ENCODE measurements around the gene CHKA.

CHKA gene

DNA sequence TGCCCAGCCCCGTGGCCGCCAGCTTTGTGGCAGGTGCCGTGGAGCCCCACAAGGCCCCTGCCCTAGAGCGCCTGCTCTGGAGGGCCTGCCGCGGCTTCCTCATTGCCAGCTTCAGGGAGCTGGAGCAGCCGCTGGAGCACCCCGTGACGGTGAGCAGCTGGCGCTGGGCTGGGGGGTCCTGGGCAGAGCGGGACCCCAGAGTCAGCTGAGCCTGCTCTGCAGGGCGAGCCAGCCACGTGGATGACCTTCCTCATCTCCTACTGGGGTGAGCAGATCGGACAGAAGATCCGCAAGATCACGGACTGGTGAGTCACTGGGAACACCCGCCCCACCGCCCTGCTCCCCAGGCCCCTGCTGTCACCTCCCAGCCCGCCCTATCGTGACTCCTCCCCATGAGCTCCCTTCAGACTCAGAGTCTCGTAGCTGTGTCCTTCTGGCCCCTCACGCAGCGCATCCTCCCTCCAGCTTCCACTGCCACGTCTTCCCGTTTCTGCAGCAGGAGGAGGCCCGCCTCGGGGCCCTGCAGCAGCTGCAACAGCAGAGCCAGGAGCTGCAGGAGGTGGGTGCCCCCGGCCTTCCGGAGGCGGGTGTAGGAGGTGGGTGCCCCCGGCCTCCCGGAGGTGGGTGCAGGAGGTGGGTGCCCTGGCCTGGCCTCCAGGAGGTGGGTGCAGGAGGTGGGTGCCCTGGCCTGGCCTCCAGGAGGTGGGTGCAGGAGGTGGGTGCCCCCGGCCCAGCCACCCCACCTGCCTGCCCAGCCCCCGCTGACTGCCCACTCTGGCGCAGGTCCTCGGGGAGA is 77.6 kb downstream of the CHKA start:
- peak; percentile 67 for DNase-seq

DNA sequence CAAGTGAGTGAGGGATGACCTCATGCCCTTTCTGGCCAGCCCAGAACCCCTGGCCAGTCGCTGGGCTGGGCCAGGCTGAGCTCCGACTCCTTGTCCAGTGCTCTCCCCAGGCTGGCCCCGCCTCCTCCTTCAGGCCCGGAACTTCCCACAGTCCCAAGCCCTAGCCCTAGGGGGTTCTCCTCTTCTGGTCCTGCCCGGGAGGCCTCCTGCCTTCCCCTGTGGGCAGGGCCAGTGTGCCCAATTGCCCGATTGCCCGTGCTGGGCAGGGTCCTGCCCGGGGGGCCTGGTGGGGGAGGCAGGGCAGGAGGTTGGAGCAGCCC is 78.2 kb downstream of the CHKA start:
- DNase-seq: peak; percentile 59

DNA sequence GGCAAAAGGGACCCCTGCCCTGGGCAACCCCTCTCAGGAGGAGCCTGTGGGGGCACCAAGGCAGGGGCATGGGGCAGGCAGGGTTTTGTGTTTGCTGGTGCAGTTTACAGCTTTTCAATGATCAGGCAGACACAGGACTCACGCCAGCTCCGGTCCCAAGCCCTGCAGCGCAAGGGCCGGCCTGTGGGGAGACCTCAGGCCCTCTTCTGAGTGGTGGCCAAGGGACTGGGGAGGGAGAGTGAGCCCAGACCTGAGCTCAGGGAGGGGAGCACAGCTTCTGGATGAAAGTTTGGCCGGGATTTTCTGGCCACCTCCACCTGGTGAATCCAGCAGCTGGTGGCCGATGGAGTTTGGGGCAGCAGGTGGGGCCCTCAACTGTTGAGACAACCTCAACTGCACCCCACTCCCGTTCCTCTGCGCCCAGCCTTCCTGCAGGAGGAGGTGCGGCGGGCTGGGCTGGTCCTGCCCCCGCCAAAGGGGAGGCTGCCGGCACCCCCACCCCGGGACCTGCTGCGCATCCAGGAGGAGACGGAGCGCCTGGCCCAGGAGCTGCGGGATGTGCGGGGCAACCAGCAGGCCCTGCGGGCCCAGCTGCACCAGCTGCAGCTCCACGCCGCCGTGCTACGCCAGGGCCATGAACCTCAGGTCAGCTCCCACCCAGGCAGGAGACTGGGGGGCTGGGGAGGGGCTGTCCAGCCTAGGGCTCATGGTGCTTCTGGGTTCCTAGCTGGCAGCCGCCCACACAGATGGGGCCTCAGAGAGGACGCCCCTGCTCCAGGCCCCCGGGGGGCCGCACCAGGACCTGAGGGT is 78.8 kb downstream of the CHKA start:
- DNase-seq: no peak

DNA sequence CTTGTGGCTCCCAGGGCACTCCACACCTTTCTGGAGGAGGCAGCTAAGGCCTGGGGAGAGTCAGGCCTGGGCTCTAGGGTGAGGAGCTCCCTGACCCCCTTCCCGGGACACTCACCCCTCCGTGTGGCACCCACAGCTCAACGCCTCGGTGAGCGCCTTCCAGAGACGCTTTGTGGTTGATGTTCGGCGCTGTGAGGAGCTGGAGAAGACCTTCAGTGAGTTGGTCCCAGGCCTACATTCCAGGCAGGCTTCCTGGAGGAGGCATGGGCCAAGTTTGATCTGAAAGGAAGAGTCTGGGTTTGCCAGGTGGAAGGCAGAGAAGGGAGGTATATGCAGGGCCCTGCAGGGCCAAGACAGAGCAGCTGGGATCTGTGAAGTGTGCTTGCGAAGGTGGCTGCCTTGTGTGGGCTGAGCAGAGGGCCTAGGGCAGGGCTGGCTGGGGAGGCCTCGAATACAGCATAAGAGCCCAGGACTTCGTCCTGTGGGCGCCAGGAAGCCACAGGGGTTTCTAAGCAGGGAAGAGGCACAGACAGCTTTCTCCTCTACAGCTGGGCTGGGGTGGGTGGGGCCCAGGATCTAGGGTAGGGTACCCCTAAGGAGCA is 79.5 kb downstream of the CHKA start:
- DNase-seq: no peak

DNA sequence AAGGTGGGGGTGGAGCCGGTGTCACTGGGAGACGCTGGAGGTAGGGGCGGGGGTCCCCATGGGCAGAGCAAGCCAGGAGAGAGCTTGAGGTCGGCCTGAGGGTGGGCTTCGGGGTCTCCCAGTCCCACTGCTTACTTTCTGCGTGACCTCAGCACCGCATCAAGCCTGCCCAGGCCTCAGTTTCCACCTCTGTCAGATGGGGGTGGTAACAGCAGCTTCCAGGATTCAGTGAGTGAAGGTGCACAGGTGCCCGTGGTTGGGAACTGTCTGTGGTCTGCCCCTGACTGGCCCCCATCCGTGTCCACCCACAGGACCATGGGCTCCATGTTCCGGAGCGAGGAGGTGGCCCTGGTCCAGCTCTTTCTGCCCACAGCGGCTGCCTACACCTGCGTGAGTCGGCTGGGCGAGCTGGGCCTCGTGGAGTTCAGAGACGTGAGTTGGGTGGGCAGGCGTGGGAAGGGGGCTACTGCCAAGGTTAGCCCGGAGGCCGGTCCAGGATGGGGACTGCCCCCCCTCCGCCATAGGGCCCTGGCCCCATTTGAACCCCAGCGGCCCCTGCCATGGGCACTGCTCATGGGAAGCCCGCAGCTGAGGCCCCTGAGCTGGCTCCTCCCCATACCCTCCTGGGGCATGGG is 80.1 kb downstream of the CHKA start:
- no peak for DNase-seq

DNA sequence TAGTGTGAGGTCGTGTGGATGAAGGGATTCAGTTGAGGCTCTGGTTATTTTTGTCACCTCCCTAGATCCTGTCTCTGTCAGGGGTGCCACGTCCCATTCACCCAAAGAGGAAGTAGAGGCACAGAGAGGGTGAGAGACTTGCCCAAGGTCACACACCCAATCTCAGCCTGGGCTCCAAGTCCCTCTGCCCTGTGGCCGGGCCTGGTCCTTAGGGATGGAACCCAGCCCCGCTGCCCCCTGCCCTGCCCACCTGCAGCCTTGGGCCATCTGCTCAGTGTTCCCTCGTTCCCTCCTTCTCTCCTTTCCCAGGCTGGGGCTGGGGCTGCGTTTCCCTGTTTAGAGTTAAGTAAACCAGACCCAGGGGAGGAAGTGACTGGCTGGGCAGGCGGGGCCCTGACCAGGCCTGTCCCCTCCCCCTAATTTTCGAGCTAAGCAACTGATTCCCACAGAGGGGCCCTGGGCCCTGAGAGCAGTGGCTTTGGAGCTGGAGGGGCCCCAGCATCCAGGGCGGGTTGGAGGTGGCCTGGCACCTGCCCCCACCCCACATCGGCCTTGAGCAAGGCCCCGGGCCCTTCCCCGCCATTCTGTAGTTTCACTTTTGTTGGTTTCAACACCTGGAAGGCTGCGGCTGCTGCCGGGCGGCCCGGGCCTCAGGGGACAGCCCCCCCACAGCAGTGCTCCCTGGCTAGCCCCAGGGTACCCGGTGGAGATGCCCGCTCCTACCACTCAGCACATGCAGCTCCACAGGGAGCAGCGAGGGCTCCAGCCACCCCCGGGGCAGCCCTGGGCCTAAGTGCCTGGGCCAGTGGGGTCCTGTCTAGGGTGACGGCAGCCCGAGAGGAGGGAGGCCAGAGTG is 80.9 kb downstream of the CHKA start:
- DNase-seq: peak; percentile 39

DNA sequence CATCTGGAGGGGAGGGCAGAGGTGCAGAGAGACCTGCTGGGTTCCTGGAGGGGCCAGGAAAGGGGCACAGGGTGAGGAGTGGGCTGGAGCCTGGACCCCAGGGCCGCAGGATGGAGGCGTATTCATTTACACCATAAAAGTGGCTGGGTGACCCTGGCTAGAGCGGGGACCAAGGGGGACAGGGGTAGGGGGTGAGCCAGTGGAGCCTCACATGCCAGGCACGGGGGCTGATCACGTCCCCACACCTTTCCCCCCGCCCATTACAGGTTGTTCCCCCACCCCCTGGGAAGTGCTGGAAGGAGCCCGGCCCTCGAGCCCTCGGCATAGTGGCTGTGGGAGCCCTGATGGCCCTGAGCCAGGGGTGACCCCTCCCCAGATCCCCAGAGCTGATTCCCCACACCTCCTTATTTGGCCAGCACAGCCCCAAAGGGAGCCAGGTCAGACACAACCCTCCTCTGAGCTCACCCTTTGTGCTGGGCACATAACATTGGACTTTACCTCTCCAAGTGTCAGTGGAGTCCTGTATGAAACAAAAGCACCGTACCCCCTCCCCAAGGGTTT is 81.6 kb downstream of the CHKA start:
- no peak for DNase-seq

DNA sequence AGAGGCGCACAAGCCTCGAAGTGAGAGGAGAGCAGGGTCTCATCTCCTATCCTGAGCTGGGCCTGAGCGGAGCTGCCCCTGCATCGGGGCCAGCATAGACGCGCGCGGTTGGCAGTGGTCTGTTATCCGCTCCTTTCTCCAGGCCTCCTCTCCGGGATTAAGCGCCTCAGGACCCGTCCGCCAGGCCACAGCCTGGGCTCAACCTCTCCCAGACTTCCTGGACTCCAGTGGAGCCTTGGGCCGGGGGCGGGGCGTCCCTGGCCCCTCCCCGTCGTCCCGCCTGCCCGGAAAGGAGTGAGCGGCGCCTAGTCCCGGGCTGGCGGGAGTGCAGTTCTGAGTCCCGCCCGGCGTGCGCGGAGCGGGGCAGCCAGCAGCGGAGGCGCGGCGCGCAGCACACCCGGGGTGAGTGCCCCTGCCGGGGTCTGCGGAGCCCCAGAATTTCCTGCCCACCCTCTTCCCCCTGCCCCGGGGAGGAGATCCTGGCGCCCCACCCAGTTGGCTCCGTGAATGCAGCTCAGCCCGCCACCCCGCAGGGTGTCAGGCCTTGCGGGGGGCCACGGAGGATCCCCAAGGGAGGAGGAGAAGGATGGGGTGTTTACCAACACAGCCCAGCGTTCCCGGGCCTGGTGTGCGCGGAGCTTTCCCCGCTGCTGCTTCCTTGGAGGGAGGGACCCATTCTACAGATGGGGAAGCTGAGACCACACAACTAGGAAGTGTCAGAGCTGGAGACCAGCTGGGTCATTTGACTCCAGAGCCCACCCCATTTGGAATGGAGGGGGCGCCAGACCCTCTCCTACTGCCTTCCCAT is 82.3 kb downstream of the CHKA start, which contains the start of gene TCIRG1:
TSS of gene TCIRG1 (plus strand) at position 308 of the 808 bp plus-strand sequence. CDS start 2,247 bp downstream, outside the sequence.
- DNase-seq: peak; percentile 53

DNA sequence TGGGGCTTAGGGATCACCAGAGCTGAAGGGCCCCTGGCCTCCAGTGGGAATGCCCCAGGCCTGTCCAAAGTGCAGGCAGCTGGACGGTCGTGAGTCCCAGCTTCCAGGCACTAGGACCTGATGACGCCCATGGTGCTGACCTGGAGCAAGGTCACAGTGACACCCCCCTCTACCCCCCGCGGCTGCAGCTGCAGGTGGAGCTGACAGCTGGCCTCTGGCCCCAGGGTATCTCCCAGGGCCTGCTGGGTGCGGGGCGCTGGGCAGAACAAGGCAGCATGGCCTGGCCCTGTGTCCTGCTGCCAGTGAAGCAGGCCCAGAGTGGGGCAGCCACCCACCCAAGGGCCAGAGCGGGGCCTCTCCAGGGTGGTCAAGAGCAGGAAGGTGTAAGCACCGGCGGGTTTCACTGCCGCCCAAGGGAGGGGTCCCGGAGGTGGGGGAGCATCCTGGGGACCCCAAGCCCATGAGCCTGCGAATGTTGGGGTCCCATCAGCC is 82.9 kb downstream of the CHKA start:
- no peak for DNase-seq

DNA sequence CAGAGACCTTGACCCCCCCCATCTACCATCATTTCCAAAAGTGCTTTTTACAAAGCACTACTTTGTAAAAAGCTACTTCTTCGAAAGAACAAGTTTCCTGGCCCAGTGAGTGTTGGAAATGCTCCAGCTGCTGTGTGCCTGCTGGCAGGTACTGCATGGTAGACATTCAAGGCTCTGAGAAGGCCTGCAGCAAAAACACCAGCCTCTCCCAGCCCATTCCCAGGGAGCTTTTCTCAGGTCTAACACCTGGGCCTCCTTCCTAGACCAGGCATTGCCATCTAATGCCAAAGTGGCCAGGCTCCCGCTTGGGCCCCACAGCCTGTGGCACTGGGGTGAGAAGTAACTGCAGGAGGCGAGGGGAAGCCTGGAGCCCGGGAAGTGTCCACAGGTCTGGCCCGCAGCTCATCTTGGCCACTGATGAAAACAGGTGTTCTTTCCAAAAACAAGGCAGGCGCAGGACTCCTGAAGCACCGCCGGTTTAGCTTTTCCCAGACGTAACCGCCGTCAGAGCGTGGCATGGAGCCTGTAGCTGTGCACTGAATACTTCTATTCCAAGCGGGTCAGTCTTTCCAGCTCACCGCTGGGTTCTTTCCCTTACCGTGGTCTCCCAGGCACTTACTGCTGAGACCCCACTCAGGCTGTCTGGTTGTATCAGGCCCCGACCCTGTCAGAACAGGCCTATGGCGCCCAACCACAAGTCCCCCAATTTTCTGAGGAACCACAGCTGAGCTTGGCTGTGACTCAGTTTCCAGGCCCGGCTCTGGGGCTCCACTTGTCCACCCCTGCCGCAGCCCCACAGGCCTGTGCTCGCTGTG is 83.6 kb downstream of the CHKA start:
- no peak for DNase-seq

DNA sequence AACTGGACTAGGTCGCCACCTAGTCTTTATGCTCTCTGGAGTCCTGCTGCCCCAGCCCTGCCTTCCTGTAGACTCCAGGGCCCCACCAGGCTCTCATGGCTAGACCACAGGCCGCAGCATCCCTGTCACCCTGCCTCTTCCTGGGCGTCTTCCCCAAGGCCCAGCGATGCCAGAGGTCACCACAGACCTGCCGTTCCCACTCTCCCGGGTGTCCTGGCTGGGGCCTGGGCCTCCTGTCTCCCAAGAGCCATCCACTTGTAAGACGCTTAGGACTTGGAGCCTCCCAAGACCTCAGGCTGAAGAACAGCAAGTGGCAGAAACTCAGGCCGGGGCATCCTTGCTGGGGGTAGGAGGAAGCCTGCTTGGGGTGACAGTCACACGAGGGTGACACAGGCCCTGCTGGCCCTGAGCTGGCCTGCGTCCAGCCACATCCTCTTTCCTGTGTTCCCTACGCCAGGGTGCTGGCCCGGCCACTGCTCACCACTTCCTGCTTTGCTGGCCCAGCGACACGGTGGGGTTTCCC is 84.4 kb downstream of the CHKA start:
- DNase-seq: no peak

DNA sequence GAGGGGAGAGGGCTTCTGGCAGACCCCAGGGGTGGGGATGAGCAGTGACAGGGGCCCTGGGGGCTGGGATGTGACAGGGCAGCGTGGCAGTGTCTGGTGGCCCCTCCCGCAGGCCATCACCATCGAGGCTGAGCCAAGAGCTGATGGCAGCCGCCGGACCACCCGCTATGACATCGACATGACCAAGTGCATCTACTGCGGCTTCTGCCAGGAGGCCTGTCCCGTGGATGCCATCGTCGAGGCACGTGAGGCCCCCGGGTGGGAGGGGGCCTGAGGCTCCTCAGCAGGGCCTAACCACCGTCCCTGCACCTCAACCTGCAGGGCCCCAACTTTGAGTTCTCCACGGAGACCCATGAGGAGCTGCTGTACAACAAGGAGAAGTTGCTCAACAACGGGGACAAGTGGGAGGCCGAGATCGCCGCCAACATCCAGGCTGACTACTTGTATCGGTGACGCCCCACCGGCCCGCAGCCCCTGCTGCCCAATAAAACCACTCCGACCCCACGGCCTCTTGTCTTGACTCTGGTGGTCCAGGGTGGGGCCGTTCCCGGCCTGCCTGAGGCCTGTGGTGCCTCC is 85.0 kb downstream of the CHKA start:
- no peak for DNase-seq

DNA sequence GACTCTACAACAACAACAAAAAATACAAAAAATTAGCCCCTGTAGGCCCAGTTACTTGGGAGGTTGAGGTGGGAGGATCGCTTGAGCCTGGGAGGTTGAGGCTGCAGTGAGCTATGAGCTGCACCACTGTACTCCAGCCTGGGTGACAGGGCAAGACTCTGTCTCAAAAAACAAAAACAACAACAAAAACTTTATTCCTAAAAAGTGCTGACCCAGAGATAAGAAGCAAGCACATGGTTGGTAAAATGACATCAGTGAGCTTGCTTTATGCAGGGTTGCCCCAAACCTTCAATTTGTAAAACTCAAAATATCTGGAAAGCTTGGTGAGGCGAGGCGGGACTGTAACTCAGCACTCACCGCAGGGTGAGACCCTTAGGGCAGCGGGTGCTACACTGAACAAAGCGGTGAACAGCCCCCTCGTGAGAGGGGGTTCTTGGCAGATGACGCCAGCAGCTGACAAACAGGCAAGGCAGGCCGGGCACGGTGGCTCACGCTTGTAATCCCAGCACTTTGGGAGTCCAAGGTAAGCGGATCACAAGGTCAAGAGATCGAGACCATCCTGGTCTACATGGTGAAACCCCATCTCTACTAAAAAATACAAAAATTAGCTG is 85.8 kb downstream of the CHKA start:
- DNase-seq: no peak

DNA sequence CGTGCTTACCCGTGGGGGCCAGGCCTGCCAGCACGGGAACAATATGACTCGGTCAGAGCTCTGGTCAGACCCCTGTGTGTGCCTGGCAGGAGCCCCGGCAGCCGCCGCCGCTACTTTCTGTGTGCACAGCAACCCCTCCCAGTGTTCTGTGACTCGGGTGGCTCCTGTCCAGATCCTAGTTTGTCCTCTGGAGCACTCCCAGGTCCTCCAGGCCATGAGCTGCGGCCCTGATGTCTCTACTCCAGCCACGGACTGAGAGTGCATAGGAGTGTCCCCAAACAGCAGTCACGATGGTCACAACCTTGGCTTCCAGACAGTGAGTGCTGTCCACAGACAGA is 87.5 kb downstream of the CHKA start:
- DNase-seq: no peak

DNA sequence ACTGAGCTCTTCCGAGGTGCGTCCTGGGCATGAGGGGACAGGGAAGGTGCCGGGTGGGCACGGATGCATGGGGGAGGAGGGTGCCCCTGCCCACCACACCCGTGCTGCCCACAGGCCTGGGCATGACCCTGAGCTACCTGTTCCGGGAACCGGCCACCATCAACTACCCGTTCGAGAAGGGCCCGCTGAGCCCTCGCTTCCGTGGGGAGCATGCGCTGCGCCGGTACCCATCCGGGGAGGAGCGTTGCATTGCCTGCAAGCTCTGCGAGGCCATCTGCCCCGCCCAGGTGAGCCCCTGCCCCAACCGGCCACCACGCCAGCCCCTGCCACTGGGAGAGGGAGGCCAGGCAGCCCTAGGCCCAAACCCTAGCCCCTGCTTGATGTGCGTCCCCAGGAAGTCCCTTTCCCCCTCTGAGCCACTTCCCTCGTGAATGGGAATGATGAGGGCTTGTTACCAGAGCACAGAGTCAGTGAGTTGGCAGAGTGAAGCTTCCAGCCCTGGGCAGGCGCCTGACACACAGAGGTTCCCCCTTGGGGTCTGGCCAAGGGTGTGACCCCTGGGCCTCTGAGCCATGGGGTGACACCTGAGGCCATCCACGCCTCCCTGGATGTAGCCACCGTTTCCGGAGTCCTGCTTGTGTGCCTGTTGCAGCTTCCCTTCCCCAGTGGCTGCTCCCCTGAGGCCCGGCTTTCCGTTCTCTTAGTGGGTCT is 88.0 kb downstream of the CHKA start:
- no peak for DNase-seq

DNA sequence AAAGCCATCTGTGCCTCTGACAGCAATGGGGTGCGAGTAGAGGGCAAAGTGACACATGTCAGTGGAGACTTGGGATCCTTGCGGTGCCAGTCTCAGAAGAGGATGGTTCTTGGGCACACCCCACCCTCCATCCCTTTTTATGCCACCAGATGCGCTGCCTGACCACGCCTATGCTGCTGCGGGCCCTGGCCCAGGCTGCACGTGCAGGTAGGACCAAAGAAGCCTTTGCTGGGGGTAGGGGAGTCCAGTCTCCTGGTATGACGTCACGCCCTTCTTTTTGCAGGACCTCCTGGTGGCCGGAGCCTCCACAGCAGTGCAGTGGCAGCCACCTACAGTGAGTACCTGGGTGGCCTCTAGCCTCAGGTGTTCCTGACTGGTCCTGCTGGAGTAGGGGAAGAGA is 89.2 kb downstream of the CHKA start:
- DNase-seq: no peak

DNA sequence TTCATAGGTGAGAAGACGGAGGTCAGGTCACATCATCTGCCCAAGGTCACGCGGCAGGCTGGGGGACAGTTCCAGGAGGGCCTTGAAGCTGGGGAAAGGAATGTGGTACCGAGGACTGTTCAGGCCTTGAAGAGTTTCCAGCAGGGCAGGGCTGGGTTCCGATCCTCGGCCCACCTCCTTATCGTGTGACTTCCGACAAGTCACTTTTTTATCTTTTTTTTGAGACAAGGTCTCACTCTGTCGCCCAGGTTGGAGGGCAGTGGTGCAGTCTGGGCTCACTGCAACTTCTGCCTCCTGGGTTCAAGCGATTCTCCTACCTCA is 90.1 kb downstream of the CHKA start:
- no peak for DNase-seq

DNA sequence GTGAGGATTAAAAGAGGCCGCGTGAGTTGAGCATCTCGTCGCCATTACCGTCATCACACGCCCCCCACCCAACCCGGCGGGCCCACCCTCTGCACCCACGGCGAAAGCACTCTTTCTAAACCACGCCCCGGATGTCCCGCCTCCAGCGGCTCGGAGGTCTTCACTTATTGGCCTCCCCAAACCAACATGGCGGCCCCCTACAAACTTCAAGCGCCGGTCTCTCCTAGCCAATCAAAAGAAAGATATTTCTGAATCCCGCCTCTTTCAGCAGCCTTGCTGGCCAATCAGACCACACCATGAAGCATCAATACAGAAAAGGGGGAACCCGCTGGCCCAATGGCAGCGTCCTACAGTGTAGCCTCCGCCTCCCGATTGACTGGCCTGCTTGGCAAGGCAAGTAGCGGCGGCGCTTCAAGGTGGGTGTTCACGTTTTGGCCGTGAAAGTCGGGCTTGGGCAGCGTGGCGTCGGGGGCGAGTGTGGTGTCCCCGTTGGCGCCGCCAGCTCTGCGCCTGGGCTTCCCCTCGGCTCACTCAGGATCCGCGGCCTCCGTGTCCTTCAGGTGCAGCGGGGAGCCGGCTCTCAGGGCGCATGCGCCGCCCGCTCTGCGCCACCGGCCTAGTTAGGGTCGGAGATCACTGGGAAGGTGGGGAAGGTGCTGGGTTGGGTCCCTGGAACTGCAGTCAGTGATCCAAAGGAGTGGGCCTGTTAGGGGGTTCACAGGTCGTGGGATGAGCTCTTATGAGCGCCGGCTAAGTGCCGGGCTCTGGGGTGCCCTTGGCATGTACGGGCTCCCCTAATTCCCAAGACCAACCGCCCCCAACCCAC is 90.7 kb downstream of the CHKA start, which contains the start of gene NDUFS8:
TSS of gene NDUFS8 (plus strand) at position 364 of the 826 bp plus-strand sequence. CDS start 1,471 bp downstream, outside the sequence.
- peak; percentile 97 for DNase-seq
